Measurements from ENCODE around the gene WRNIP1. TPM values are rescaled to one million over a fixed set of nuclear protein-coding genes. Genes with fewer than 3 reads are reported as not detected.

WRNIP1 gene
- total and polyA plus RNA-seq, 9 of the 15 experiments (the other 6 are each of a cell fraction or from before 2014, with no cell fraction given) = 13.2 to 63.6 (median 48.6) TPM

DNA sequence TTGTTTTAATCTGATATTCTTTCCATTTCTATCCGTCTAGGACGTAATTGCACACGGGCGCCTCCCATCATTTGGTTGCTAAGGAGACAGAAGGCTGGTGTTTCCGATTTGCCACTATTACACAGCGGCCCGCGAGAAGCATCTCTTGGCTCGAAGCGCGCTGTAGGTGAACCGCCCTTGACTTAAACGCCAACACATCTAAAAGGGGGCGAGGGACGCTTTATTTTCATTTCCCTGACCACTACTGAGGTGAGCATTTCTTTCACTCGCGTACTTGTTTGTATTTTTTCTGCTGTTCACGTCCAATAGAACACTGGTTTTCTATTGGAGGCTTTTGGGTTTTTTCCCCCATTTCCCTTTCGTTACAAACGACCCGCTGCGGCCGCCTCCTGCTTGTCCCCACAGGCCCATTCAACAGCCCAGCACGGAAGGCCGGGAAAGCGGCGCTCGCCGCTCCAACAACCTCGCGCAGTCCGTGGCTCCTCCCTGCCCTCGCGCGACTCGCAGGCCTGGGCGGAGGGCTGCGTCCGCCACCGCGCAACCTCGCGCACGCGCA, 505 bp upstream of the WRNIP1 start (continued):
- TF ChIP-seq, protein P1, sequence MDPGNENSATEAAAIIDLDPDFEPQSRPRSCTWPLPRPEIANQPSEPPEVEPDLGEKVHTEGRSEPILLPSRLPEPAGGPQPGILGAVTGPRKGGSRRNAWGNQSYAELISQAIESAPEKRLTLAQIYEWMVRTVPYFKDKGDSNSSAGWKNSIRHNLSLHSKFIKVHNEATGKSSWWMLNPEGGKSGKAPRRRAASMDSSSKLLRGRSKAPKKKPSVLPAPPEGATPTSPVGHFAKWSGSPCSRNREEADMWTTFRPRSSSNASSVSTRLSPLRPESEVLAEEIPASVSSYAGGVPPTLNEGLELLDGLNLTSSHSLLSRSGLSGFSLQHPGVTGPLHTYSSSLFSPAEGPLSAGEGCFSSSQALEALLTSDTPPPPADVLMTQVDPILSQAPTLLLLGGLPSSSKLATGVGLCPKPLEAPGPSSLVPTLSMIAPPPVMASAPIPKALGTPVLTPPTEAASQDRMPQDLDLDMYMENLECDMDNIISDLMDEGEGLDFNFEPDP (CRISPR knock-in tag; IDR thresholded peaks at IDR 0.05) = no peak
- TF ChIP-seq CTBP1 (IDR thresholded peaks at IDR 0.05; ENCODE audit: borderline replicate concordance) (peak; percentile 14; the same call in 1 of the 2 replicates), ZNF507 (tag; conservative IDR thresholded peaks at IDR 0.05) (no peak), BMI1 (IDR thresholded peaks at IDR 0.05; ENCODE audit: low read length) (no peak), ZFP1 (CRISPR knock-in tag; IDR thresholded peaks at IDR 0.05) (no peak), ZKSCAN3 (CRISPR knock-in tag; IDR thresholded peaks at IDR 0.05) (no peak), NFATC3 (IDR thresholded peaks at IDR 0.05) (peak; percentile 75; the same call in 1 of the 2 replicates), ZNF41 (CRISPR knock-in tag; conservative IDR thresholded peaks at IDR 0.05) (no peak), POLR2G (IDR thresholded peaks at IDR 0.05; ENCODE audit: low read depth, low read length) (peak; percentile 78), FIP1L1 (IDR thresholded peaks at IDR 0.05; ENCODE audit: low read depth, low read length, poor library complexity, severe bottlenecking) (no peak), ATF1 (CRISPR knock-in tag; IDR thresholded peaks at IDR 0.05) (no peak), ATF1 (tag; IDR thresholded peaks at IDR 0.05) (no peak), PHB2 (IDR thresholded peaks at IDR 0.05; ENCODE audit: low read depth) (no peak), ESRRB (CRISPR knock-in tag; IDR thresholded peaks at IDR 0.05; ENCODE audit: borderline replicate concordance) (0 out of 2 replicates have a peak, but pooled peaks have one; percentile 14), GATA2 (CRISPR knock-in tag; IDR thresholded peaks at IDR 0.05) (no peak), ZC3H4 (CRISPR knock-in tag; IDR thresholded peaks at IDR 0.05; ENCODE audit: borderline replicate concordance) (no peak)
- TF ChIP-seq, protein P2, sequence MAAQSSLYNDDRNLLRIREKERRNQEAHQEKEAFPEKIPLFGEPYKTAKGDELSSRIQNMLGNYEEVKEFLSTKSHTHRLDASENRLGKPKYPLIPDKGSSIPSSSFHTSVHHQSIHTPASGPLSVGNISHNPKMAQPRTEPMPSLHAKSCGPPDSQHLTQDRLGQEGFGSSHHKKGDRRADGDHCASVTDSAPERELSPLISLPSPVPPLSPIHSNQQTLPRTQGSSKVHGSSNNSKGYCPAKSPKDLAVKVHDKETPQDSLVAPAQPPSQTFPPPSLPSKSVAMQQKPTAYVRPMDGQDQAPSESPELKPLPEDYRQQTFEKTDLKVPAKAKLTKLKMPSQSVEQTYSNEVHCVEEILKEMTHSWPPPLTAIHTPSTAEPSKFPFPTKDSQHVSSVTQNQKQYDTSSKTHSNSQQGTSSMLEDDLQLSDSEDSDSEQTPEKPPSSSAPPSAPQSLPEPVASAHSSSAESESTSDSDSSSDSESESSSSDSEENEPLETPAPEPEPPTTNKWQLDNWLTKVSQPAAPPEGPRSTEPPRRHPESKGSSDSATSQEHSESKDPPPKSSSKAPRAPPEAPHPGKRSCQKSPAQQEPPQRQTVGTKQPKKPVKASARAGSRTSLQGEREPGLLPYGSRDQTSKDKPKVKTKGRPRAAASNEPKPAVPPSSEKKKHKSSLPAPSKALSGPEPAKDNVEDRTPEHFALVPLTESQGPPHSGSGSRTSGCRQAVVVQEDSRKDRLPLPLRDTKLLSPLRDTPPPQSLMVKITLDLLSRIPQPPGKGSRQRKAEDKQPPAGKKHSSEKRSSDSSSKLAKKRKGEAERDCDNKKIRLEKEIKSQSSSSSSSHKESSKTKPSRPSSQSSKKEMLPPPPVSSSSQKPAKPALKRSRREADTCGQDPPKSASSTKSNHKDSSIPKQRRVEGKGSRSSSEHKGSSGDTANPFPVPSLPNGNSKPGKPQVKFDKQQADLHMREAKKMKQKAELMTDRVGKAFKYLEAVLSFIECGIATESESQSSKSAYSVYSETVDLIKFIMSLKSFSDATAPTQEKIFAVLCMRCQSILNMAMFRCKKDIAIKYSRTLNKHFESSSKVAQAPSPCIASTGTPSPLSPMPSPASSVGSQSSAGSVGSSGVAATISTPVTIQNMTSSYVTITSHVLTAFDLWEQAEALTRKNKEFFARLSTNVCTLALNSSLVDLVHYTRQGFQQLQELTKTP (IDR thresholded peaks at IDR 0.05; ENCODE audit: low read depth in 1 of 2, partially characterized antibody in 2 of 2) = peak in 1 of 2 experiments; percentile 54
- TF ChIP-seq, protein P3, sequence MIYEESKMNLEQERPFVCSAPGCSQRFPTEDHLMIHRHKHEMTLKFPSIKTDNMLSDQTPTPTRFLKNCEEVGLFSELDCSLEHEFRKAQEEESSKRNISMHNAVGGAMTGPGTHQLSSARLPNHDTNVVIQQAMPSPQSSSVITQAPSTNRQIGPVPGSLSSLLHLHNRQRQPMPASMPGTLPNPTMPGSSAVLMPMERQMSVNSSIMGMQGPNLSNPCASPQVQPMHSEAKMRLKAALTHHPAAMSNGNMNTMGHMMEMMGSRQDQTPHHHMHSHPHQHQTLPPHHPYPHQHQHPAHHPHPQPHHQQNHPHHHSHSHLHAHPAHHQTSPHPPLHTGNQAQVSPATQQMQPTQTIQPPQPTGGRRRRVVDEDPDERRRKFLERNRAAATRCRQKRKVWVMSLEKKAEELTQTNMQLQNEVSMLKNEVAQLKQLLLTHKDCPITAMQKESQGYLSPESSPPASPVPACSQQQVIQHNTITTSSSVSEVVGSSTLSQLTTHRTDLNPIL (CRISPR knock-in tag; IDR thresholded peaks at IDR 0.05) = no peak
